ENCODE measurements around the gene HSD17B14. TPM values are rescaled to one million over a fixed set of nuclear protein-coding genes. Genes with fewer than 3 reads are reported as not detected.

HSD17B14 gene
- total RNA-seq, 1 experiment from 2014 or later, result 11.2 TPM

DNA sequence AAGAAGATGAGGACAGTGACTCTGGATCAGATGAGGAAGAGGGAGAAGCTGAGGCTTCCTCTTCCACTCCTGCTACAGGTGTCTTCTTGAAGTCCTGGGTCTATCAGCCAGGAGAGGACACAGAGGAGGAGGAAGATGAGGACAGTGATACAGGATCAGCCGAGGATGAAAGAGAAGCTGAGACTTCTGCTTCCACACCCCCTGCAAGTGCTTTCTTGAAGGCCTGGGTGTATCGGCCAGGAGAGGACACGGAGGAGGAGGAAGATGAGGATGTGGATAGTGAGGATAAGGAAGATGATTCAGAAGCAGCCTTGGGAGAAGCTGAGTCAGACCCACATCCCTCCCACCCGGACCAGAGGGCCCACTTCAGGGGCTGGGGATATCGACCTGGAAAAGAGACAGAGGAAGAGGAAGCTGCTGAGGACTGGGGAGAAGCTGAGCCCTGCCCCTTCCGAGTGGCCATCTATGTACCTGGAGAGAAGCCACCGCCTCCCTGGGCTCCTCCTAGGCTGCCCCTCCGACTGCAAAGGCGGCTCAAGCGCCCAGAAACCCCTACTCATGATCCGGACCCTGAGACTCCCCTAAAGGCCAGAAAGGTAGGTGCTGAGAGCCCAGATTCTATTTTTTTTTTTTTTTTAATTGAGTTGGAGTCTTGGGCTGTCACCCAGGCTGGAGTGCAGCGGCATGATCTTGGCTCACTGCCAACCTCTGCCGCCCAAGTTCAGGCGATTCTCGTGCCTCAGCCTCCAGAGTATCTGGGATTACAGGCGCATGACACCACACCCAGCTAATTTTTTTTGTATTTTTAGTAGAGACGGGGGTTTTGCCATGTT lies 38.2 kb upstream of the HSD17B14 start:
- DNase-seq, result no peak
- Histone ChIP-seq H3K4ac (ENCODE audit: low read depth, low read length) (no peak overlapping the region; the same call in 1 of the 2 replicates), H3K9me3 (ENCODE audit: control insufficient read depth, low read depth, low read length) (no peaks in the 10 kb centered on the region), H3K18ac (ENCODE audit: insufficient read length, low read depth, low read length) (no peak overlapping the region), H3K4me2 (ENCODE audit: insufficient read depth, insufficient read length, low read length) (no peak overlapping the region), H3T11ph (ENCODE audit: low read length) (no peak overlapping the region), H3K56ac (ENCODE audit: insufficient read length, low read depth, low read length) (no peak overlapping the region), H3K27ac (ENCODE audit: insufficient read length, low read depth, low read length) (no peak overlapping the region), H2BK20ac (ENCODE audit: low read depth, low read length, poor library complexity, severe bottlenecking) (no peak overlapping the region), H3K79me1 (ENCODE audit: insufficient read depth, low read depth, low read length, poor library complexity, severe bottlenecking) (peaks cover 11% of the 10 kb centered on the region), H3K23me2 (ENCODE audit: insufficient read length, low read depth, low read length, poor library complexity, severe bottlenecking) (peaks cover 5% of the 10 kb centered on the region), H2BK5ac (ENCODE audit: insufficient read length, low read length) (no peak overlapping the region), H3K79me2 (ENCODE audit: insufficient read depth, low read length) (peaks cover 4% of the 10 kb centered on the region; the same call in 1 of the 2 replicates), H2AK5ac (ENCODE audit: insufficient read length, low read length) (no peak overlapping the region), H4K20me1 (ENCODE audit: control insufficient read depth, insufficient read depth, insufficient read length) (no peaks in the 10 kb centered on the region), H3K14ac (ENCODE audit: insufficient read depth, low read length) (no peak overlapping the region), H3K23ac (ENCODE audit: insufficient read length, low read depth, low read length) (no peak overlapping the region), H4K8ac (replicated peaks; ENCODE audit: insufficient read length, low read depth, low read length) (no peak overlapping the region), H2AFZ (ENCODE audit: low read length) (no peak overlapping the region), H2BK15ac (ENCODE audit: low read depth, low read length) (no peak overlapping the region), H4K91ac (ENCODE audit: insufficient read length, low read depth, low read length) (peak overlapping the region; percentile 85), H3K9ac (ENCODE audit: extremely low read depth, insufficient read length, low read length) (no peak overlapping the region), H3K4me1 (ENCODE audit: insufficient read depth, low read length) (peaks cover 3% of the 10 kb centered on the region), H4K5ac (ENCODE audit: insufficient read length, low read depth, low read length) (no peak overlapping the region), H2BK120ac (ENCODE audit: low read depth, low read length, poor library complexity, severe bottlenecking) (no peak overlapping the region), H3K27me3 (ENCODE audit: insufficient read depth, low read length) (no peaks in the 10 kb centered on the region), H2BK12ac (ENCODE audit: insufficient read length, low read depth, low read length) (peak overlapping the region; percentile 8)
- H3K9me3 Mint-ChIP-seq, result no peaks in the 10 kb centered on the region
- no peaks in the 10 kb centered on the region for H3K27me3 Mint-ChIP-seq (ENCODE audit: low read depth)
- H3K36me3 Mint-ChIP-seq (ENCODE audit: insufficient read depth in 1 of 3, low read depth in 3 of 3), result peaks cover 29 to 52% (median 46%) of the 10 kb centered on the region in 3 experiments
- H3K4me1 Mint-ChIP-seq, result peaks cover 19 to 20% of the 10 kb centered on the region in 2 experiments
- peak overlapping the region in 2 of 3 experiments; percentile 50 to 100; a peak in 3 of 7 replicates for H3K27ac Mint-ChIP-seq
- H3K4me3 Mint-ChIP-seq, result peak overlapping the region; percentile 27 to 29; a peak in 3 of 5 replicates
- TF ChIP-seq CTCF (conservative IDR thresholded peaks at IDR 0.05), result no peak
- no CpG with 5 or more reads among the region's 17 CpGs for WGBS (ENCODE audit: extremely low coverage, insufficient read length, low lambda C conversion rate)

All from H9 (cell line).